Measurements from ENCODE around the gene UBE2E1.

Gene UBE2E1

GRCh38 chr3:23767546-23767945, 38.2 kb upstream of the UBE2E1 start:
- no peak overlapping the region for H3K4me2 ChIP-seq
- TF ChIP-seq Cebpa-rat (IDR thresholded peaks at IDR 0.05), result no peak
- H3K4me1 ChIP-seq, result peaks cover 10% of the 10 kb centered on the region
- H4K20me1 ChIP-seq, result no peaks in the 10 kb centered on the region
- no peak overlapping the region for H3K9ac ChIP-seq
- H3K36me3 ChIP-seq, result no peaks in the 10 kb centered on the region
- H3K27me3 ChIP-seq, result no peaks in the 10 kb centered on the region
- no peaks in the 10 kb centered on the region for H3K9me3 ChIP-seq
- no peak overlapping the region for H3K4me3 ChIP-seq
- H3K27ac ChIP-seq, result no peak overlapping the region

DNA sequence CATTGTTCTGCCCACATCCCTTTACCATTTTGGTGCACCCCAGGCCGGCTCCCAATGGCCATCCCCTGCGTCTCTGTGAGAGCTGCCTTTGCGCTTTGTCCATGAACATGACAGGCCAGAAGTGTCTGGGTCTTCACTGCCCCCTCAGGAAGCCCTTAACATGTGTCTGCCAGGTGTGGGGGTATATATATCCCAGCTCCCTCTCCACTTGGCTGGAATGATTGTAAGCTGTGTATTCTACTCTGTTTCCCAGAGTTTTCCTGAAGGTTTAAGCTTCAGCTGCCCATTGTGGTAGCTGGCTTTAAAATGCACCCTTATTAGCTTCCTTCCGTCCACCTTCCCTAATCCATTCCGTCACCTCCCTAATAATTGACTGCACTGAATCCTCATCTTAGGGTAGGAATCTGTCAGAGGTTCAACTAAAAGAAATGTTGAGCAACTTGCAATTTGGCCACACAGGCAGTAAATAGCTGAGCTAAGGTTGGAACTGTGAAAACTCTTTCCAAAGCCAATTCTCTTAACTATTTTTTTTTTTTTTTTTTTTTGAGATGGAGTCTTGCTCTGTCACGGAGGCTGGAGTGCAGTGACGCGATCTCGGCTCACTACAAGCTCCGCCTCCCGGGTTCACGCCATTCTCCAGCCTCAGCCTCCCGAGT, 30.4 kb upstream of the UBE2E1 start:
- H3K9ac ChIP-seq, result no peak overlapping the region
- no peaks in the 10 kb centered on the region for H3K4me1 ChIP-seq
- H3K4me2 ChIP-seq, result no peak overlapping the region
- no peaks in the 10 kb centered on the region for H3K27me3 ChIP-seq
- TF ChIP-seq Cebpa-rat (IDR thresholded peaks at IDR 0.05), result no peak
- H3K27ac ChIP-seq, result no peak overlapping the region
- H4K20me1 ChIP-seq, result no peaks in the 10 kb centered on the region
- H3K9me3 ChIP-seq, result no peaks in the 10 kb centered on the region
- H3K4me3 ChIP-seq, result no peak overlapping the region
- H3K36me3 ChIP-seq, result no peaks in the 10 kb centered on the region

- no peak for TF ChIP-seq Cebpa-rat (IDR thresholded peaks at IDR 0.05)
- Histone ChIP-seq H3K9ac (no peak overlapping the region), H3K4me3 (no peak overlapping the region), H4K20me1 (no peaks in the 10 kb centered on the region), H3K27ac (no peak overlapping the region), H3K9me3 (no peaks in the 10 kb centered on the region), H3K36me3 (no peaks in the 10 kb centered on the region), H3K4me1 (no peaks in the 10 kb centered on the region), H3K4me2 (no peak overlapping the region), H3K27me3 (no peaks in the 10 kb centered on the region)
Measured at GRCh38 chr3:23776352-23776891, 29.3 kb upstream of the UBE2E1 start.

GRCh38 chr3:23778446-23778845, 27.3 kb upstream of the UBE2E1 start:
- H3K27me3 ChIP-seq, result no peaks in the 10 kb centered on the region
- no peaks in the 10 kb centered on the region for H3K4me1 ChIP-seq
- no peaks in the 10 kb centered on the region for H3K9me3 ChIP-seq
- H3K4me3 ChIP-seq, result no peak overlapping the region
- H3K4me2 ChIP-seq, result no peak overlapping the region
- no peak overlapping the region for H3K27ac ChIP-seq
- no peak for TF ChIP-seq Cebpa-rat (IDR thresholded peaks at IDR 0.05)
- H3K36me3 ChIP-seq, result no peaks in the 10 kb centered on the region
- no peaks in the 10 kb centered on the region for H4K20me1 ChIP-seq
- no peak overlapping the region for H3K9ac ChIP-seq

DNA sequence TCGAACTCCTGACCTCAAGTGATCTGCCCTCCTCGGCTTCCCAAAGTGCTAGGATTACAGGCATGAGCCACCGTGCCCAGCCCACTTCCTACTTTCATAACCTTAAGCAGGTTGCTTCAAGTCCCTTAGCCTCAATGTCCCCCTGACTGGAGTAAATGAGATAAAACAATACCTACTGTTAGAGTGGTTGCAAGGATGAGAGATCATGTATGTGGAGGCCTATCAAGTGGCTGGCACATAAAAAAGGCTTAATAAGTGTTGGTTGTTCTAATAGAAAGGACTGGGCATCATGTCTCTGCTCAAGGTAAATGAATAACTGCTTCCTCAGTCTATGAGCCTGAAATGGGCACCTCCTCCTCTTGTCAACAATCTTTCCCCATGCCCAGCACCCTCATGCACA, 25.9 kb upstream of the UBE2E1 start:
- no peak for TF ChIP-seq Cebpa-rat (IDR thresholded peaks at IDR 0.05)
- no peaks in the 10 kb centered on the region for H3K9me3 ChIP-seq

GRCh38 chr3:23781051-23781450, 24.7 kb upstream of the UBE2E1 start:
- H3K4me2 ChIP-seq, result no peak overlapping the region
- no peaks in the 10 kb centered on the region for H3K9me3 ChIP-seq
- H4K20me1 ChIP-seq, result no peaks in the 10 kb centered on the region
- H3K4me1 ChIP-seq, result no peaks in the 10 kb centered on the region
- no peak overlapping the region for H3K4me3 ChIP-seq
- H3K27me3 ChIP-seq, result no peaks in the 10 kb centered on the region
- H3K27ac ChIP-seq, result no peak overlapping the region
- no peak overlapping the region for H3K9ac ChIP-seq
- TF ChIP-seq Cebpa-rat (IDR thresholded peaks at IDR 0.05), result no peak
- no peaks in the 10 kb centered on the region for H3K36me3 ChIP-seq

More for the DNA sequence above, 25.9 kb upstream of the UBE2E1 start:
- Histone ChIP-seq H3K27ac (no peak overlapping the region), H3K4me3 (no peak overlapping the region), H3K4me1 (no peaks in the 10 kb centered on the region), H3K36me3 (no peaks in the 10 kb centered on the region), H3K27me3 (no peaks in the 10 kb centered on the region), H3K9ac (no peak overlapping the region), H3K4me2 (no peak overlapping the region), H4K20me1 (no peaks in the 10 kb centered on the region)

GRCh38 chr3:23781871-23782270, 23.9 kb upstream of the UBE2E1 start:
- Histone ChIP-seq H3K27ac (no peak overlapping the region), H3K4me3 (no peak overlapping the region), H3K27me3 (no peaks in the 10 kb centered on the region), H3K36me3 (no peaks in the 10 kb centered on the region), H3K4me2 (no peak overlapping the region), H3K4me1 (no peaks in the 10 kb centered on the region), H3K9ac (no peak overlapping the region), H3K9me3 (no peaks in the 10 kb centered on the region), H4K20me1 (no peaks in the 10 kb centered on the region)
- no peak for TF ChIP-seq Cebpa-rat (IDR thresholded peaks at IDR 0.05)

GRCh38 chr3:23785097-23785645, 20.6 kb upstream of the UBE2E1 start:
- no peak for TF ChIP-seq Cebpa-rat (IDR thresholded peaks at IDR 0.05)
- no peaks in the 10 kb centered on the region for H3K9me3 ChIP-seq

DNA sequence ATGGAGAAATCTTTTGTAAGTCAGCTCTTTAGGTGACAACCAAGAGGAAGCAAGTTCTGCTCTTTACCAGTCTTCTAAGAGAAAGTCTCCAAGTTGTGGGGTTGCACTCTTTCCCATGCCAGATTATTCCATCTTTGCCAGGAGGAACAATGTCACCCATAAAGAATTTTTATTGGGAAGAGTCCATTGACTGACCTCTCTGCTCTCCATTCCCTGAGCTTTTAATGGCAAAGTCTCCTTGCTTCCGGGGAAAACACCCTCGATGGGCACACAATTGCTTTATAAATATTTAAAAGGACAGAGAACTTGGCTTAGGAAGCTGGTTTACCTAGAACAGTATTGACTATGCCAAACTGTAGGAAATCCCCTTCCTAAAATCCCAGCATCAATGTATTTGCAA, 19.9 kb upstream of the UBE2E1 start:
- Histone ChIP-seq H3K4me2 (no peak overlapping the region), H4K20me1 (no peaks in the 10 kb centered on the region), H3K4me1 (no peaks in the 10 kb centered on the region), H3K4me3 (no peak overlapping the region), H3K9me3 (no peaks in the 10 kb centered on the region), H3K9ac (no peak overlapping the region), H3K36me3 (no peaks in the 10 kb centered on the region), H3K27ac (no peak overlapping the region), H3K27me3 (no peaks in the 10 kb centered on the region)
- TF ChIP-seq Cebpa-rat (IDR thresholded peaks at IDR 0.05), result no peak

More at GRCh38 chr3:23785097-23785645, 20.6 kb upstream of the UBE2E1 start:
- Histone ChIP-seq H3K4me2 (no peak overlapping the region), H3K4me3 (no peak overlapping the region), H3K9ac (no peak overlapping the region), H3K27ac (no peak overlapping the region), H3K4me1 (no peaks in the 10 kb centered on the region), H3K27me3 (no peaks in the 10 kb centered on the region), H3K36me3 (no peaks in the 10 kb centered on the region), H4K20me1 (no peaks in the 10 kb centered on the region)

DNA sequence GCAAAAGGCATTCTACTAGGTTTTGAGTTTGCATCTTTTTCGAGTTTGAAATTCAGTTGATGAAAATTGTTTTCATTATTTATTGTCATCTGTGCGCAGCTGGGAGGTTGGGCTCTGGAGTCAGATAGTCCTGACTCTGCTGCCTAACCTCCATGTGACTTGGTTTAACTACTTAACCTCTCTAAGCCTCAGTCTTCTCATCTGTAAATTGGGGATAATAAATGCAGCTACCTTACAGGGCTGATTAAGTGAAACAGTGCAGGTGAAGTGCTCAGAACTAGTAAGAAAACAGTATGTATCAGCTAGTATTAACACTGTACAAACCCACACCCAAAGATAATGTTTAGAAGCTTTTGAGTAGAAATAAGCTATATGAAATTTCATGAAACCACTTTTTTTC, 14.1 kb upstream of the UBE2E1 start:
- no peak for TF ChIP-seq Cebpa-rat (IDR thresholded peaks at IDR 0.05)
- H3K36me3 ChIP-seq, result no peaks in the 10 kb centered on the region

More for the DNA sequence above, 14.1 kb upstream of the UBE2E1 start:
- no peaks in the 10 kb centered on the region for H3K27me3 ChIP-seq
- no peak overlapping the region for H3K27ac ChIP-seq
- H3K4me2 ChIP-seq, result no peak overlapping the region
- H3K9me3 ChIP-seq, result no peaks in the 10 kb centered on the region
- no peak overlapping the region for H3K9ac ChIP-seq
- no peak overlapping the region for H3K4me3 ChIP-seq
- no peaks in the 10 kb centered on the region for H4K20me1 ChIP-seq
- no peaks in the 10 kb centered on the region for H3K4me1 ChIP-seq
